HG02870 (cell line): ENCODE results near the gene NLRP2B.
"Not testable (repeated sequence)": the region's sequence is repeated elsewhere in the genome, so short reads cannot be mapped to it uniquely, and the experiment has no call there.

ENCODE experiments used
- ATAC-seq: cut with Tn5 transposase; IDR thresholded peaks from one replicate; pipeline ENCODE4 v1.9.1; 2021; ENCODE audit warnings: mild to moderate bottlenecking, moderate library complexity; ENCODE audit not compliant: unreplicated experiment

NLRP2B gene

GRCh38 chrX:57680160-57680559 lies at the start of gene NLRP2B:
Gene NLRP2B (minus strand): TSS chrX:57680260.
- ATAC-seq: no peak

- not testable (repeated sequence) for ATAC-seq
Observed at GRCh38 chrX:57725995-57726394, 45.9 kb upstream of the NLRP2B start.

GRCh38 chrX:57681341-57681740 lies 1.3 kb upstream of the NLRP2B start:
- ATAC-seq: no peak

DNA sequence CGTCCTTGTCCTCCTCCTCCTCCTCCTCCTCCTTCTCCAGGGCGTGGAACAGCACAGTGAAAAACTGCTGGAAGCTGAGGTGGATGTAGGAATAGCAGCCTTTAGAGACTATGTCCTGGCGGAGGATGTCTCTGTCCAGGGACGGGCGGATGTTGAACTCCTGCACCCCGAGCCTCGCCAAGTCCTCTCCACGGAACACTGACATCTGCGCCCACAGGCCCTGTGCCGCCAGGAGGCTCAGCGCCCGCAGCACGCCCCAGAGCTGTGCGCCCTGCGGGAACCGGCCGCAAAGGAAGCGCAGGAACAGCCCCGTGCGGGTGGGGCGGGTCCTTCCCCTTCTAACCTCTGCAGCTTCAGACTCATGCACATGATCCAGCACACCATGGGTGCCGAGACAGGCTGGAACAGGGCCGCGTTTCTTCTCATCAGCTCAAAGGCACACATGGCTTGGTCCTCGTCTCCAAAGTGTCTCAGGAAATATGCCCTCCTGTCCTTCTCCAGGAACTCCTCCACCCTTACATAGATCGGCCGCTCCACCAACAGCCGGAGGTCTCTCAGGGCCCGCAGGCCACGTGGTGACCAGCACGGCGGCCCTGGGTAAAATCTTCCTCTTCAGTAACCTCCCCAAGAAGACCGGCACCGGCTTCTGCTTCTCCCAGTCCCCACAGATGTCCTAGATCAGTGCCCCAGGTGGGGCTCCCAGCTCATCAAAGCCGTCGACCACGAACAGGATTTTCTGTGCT lies 1.2 kb downstream of the NLRP2B start:
- no peak for ATAC-seq

DNA sequence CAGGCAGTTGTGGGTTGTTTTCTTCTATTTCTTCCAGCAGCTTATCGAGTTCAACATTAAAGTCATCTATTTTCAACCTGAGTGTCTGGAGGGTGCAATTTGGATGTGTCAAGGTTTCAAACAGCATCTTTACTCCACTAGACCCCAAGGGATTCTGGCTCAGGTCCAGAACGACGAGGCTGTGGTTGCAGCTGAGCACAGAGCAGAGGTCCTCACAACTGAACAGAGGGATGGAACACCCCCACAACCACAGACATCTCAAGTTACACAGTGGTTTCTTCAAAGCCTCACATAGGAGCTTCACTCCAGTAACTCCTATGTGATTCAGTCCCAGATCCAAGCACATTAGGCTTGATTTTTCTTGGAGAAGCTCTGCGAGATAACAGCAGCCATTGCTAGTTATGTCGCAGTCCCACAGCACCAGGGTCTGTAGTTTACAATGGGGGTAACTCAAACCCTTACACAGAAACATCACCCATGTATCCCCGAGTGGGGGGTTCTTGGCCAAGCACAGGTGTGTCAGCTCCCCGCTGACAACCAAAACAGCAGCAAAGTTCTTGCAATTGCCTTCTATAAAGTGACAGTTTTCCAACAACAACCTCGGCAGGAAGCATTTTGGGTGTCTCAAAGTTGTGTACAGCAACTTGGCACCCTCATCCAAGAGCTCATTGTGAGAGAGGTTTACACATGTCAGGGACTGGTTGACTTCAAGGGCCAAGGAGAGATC lies 2.8 kb downstream of the NLRP2B start:
- ATAC-seq: no peak

DNA sequence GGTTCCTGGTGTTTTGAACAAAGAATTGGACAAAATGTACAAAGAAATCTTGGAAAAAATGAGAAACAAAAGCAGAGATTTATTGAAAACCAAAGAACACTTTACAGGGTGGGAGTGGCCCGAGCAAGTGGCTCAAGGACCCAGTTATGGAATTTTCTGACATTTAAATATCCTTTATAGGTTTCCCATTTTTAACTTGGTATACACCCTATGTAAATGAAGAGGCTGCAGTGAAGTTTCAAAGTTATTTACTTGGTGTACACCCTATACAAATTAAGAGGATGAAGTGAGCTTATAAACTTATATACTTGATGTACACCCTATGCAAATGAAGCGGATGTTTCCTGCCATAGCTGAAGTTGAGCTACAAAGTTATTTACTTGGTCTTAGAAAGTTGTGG lies 4.7 kb downstream of the NLRP2B start:
- ATAC-seq: no peak

- ATAC-seq: no peak
Observed at GRCh38 chrX:57674861-57675260, 5.2 kb downstream of the NLRP2B start.

DNA sequence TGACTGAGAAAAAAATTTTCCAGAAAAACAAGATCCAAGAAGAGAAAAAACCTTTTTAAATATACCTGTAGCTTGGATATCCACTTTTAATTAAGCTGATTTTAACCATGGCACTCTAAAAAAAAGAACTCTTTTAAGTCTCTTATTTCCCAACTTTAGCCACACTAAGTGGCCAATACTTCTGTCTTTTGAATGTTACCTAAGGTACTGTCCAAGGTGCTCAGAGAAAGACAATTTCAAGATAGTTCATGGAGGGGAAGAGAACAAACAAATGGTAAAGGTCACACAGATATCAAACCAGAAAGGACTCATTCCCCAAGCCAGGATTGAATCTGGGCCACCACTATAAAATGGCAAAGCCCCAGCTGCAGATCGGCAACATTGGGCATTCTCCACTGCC lies 10.1 kb downstream of the NLRP2B start:
- no peak for ATAC-seq

DNA sequence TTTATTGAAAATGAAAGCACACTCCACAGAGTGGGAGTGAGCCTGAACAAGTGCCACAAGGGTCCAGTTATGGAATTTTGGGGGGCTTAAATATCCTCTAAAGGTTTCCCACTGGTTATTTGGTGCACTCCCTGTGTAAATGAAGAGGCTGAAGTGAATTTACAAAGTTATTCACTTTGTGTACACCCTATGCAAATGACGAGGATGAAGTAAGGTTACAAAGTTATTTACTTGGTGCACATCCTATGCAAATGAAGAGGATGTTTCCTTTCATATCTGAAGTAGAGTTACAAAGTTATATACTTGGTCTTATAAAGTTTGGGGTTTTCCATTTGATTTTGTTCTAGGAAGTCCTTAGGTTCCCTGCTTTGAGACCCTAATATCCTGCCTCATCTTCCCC lies 13.1 kb downstream of the NLRP2B start:
- ATAC-seq: no peak

DNA sequence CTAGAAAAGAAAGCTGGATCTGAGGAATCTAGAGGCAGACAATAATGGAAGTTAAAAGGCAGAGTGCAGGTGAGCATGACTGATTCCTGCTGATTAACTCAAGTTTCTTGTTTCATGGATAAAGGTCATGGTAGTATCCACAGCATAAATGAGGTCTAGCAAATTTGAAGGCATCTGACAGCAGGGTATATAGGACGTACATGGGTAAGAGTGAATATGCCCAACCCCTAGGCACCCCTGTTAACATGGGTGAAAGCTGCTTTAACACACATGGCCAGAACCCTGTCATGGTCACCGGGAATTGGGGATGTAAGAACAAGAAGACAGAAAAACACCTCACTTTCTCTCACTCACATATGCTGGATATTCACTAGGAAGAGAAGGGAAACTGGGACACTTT lies 25.0 kb downstream of the NLRP2B start:
- no peak for ATAC-seq

DNA sequence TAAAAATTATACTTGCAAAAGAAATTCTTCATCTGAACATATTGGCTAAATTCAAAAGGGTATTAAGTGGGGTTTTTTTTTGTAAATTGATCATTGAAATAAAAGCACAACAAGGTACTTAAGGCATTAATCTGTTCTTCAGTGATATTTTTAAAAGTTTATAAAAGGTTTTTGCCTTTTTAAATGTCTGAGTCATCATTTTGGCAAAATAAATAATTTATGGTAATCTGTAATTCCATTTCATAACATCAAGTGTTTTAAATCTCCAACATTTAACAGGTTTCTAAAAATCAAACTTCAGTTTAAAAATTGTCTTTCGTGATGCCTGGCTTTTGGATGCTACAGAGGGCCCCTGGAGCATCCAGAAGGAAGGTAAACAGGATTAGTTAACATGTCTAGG lies 27.4 kb downstream of the NLRP2B start:
- ATAC-seq: no peak

- ATAC-seq: no peak
Observed at GRCh38 chrX:57651169-57651919, 28.7 kb downstream of the NLRP2B start.

- no peak for ATAC-seq
Observed at GRCh38 chrX:57647020-57647419, 33.0 kb downstream of the NLRP2B start.

GRCh38 chrX:57643698-57644097 lies 36.4 kb downstream of the NLRP2B start:
- no peak for ATAC-seq

DNA sequence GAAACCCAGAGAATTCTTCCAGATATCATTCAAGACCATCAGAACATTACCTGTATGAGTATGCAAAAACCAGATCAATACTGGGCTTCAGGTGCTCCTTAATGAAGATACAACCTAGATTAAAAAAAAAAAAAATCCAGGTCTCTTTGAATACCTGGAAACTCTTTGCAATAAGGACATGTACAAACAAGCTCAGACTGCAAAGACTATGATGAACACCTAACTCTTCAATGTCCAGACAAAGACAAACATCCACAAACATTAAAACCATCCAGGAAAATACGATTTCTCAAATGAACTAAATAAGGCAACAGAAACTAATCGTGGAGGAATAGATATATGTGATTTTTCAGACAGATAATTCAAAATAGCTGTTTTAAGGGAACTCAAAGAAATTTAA lies 38.7 kb downstream of the NLRP2B start:
- ATAC-seq: no peak

- no peak for ATAC-seq
Observed at GRCh38 chrX:57640674-57641016, 39.4 kb downstream of the NLRP2B start.

GRCh38 chrX:57629438-57629837 lies 50.6 kb downstream of the NLRP2B start:
- not testable (repeated sequence) for ATAC-seq
